Measurements from ENCODE around the gene ANKRD6. TPM values are rescaled to one million over a fixed set of nuclear protein-coding genes. Genes with fewer than 3 reads are reported as not detected.

ANKRD6 gene
- total RNA-seq, 4 donors from 2014 or later: 0.57 to 11.6 (median 3.0) TPM

DNA sequence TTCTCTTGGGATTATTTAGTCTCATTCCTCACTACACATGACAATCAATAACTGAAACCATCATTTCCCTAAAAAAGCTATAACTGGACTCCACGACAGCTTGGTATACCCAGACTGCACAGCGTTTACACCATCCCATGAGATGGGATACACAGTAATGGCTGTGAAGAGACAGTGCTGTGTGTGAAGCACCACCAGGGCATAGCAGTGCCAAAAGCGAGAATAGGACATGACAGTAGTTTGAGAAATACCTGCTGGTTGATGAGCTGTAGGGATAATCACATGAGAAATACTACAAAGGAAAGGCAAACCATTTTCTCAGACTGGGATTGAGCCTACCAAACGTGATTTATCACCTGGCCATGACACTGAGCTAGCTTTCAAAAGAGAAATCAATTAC is 228.0 kb downstream of the ANKRD6 start:
- DNase-seq: no peak
- Histone ChIP-seq H3K36me3 (peaks cover 0 to 88% (median 0%) of the 10 kb centered on the region in 3 donors), H3K9me3 (no peaks in the 10 kb centered on the region), H3K27me3 (no peaks in the 10 kb centered on the region), H3K27ac (no peak overlapping the region), H3K4me1 (no peaks in the 10 kb centered on the region), H3K4me3 (no peak overlapping the region)
- TF ChIP-seq POLR2A (IDR thresholded peaks at IDR 0.05): no peak
- TF ChIP-seq, protein P1, sequence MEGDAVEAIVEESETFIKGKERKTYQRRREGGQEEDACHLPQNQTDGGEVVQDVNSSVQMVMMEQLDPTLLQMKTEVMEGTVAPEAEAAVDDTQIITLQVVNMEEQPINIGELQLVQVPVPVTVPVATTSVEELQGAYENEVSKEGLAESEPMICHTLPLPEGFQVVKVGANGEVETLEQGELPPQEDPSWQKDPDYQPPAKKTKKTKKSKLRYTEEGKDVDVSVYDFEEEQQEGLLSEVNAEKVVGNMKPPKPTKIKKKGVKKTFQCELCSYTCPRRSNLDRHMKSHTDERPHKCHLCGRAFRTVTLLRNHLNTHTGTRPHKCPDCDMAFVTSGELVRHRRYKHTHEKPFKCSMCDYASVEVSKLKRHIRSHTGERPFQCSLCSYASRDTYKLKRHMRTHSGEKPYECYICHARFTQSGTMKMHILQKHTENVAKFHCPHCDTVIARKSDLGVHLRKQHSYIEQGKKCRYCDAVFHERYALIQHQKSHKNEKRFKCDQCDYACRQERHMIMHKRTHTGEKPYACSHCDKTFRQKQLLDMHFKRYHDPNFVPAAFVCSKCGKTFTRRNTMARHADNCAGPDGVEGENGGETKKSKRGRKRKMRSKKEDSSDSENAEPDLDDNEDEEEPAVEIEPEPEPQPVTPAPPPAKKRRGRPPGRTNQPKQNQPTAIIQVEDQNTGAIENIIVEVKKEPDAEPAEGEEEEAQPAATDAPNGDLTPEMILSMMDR (IDR thresholded peaks at IDR 0.05): no peak

DNA sequence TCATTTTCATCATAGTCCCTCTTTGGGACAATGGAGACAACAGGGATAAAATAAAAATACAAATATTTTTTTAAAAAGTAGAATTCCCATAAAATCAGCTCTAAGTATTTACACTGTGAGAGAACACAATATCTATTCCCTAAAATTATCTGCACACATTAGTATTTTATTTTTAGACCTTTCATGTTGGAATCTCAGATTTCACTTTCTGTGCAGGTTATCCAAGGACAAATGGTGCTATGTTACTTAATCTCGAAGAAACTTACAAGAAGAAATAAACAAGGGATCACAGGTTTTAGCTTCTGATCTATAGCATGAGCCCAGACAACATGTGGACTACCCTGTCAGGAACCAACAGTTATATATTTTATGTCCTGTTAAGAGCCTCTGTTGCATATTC is 228.6 kb downstream of the ANKRD6 start:
- DNase-seq: no peak
- Histone ChIP-seq H3K9me3 (no peaks in the 10 kb centered on the region), H3K4me1 (no peaks in the 10 kb centered on the region), H3K27ac (no peak overlapping the region), H3K4me3 (no peak overlapping the region), H3K36me3 (peaks cover 0 to 87% (median 0%) of the 10 kb centered on the region in 3 donors), H3K27me3 (no peaks in the 10 kb centered on the region)
- TF ChIP-seq, protein P1 (IDR thresholded peaks at IDR 0.05): no peak
- TF ChIP-seq POLR2A (IDR thresholded peaks at IDR 0.05): no peak

DNA sequence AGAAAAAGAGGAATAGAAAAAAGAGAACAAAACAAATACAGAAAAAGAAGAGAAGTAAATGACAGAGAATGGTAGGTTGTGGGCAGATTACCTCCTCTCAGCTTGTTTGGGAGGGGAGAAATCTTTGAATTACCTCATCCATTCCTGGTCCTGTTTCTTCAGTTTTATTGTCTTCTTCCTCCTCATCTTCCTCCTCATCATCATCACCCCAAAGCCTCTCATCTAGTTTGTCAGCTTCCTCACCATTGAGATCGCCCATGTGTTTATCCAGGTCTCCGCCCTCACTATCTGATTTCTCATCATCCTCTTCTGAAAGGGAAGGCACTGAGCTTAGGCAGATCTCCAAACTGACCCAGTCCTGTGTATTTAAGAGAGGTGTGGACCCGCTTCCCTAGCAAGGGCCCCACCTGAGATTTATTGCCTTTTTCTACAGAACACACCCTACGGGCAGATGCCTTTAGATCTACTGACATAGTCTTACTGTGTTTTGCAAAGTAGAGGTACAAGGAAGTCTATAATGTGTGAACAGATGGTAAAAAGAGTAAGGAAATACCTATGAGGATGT is 229.8 kb downstream of the ANKRD6 start:
- DNase-seq: no peak

DNA sequence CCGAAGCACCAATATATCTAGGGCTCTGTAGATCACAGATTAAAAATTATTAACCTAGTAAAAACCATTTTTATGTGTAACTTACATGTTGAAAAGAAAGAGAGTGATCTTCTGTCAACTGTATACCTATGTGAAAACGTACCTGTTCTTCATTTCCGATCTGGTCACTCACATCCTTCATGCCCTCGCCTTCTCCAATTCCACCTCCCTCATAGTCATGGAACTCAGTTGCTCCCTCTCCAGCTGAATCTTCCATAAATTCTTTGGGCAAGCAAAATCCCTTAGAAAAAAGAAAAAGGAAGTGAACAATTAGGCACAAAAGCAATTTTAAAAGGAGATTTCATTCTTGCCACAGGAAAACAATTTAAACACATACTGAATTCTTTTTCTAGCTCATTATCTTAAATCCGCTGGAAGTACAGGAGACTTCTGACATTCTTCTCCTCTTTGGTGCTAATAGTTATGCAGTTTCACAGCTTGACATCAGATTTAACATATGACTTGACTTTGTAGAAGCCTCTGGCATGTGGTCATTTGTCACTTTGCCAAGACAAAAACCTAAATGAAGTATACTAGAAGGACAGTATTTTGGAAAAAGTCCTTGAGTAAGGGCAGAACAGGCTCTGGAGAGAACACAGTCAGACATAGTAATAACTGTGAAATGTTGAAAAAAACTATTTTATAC is 235.1 kb downstream of the ANKRD6 start:
- no peaks in the 10 kb centered on the region for H3K4me1 ChIP-seq
- no peak for TF ChIP-seq POLR2A (IDR thresholded peaks at IDR 0.05)
- TF ChIP-seq, protein P1 (IDR thresholded peaks at IDR 0.05): no peak
- peaks cover 0 to 73% (median 5%) of the 10 kb centered on the region in 3 donors for H3K36me3 ChIP-seq
- no peak for DNase-seq
- H3K4me3 ChIP-seq: no peak overlapping the region
- no peaks in the 10 kb centered on the region for H3K9me3 ChIP-seq
- H3K27ac ChIP-seq: no peak overlapping the region
- H3K27me3 ChIP-seq: no peaks in the 10 kb centered on the region

More for the DNA sequence above, 229.8 kb downstream of the ANKRD6 start:
- Histone ChIP-seq H3K4me1 (no peaks in the 10 kb centered on the region), H3K27me3 (no peaks in the 10 kb centered on the region), H3K4me3 (no peak overlapping the region), H3K9me3 (no peaks in the 10 kb centered on the region), H3K36me3 (peaks cover 0 to 86% (median 0%) of the 10 kb centered on the region in 3 donors), H3K27ac (no peak overlapping the region)
- no peak for TF ChIP-seq POLR2A (IDR thresholded peaks at IDR 0.05)
- TF ChIP-seq, protein P1 (IDR thresholded peaks at IDR 0.05): no peak

DNA sequence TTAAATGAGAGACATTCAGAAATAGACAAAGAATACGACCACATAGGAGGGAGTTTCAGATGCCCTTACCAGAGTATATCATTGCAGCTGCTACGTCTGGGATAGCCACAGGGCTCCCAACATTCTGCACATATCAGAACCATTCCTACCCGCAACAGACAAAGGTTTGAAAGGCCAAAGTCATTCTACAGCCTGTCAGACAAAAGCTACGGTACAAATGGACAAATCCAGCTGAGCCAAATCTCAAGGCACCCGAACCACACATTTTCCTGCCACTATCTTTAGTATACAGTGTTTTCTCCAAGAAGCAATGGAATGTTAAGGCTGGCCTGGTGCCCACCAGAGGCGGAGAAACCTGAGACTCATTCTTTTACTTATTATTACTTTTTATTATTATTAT is 236.1 kb downstream of the ANKRD6 start:
- TF ChIP-seq POLR2A (IDR thresholded peaks at IDR 0.05): no peak
- TF ChIP-seq, protein P1 (IDR thresholded peaks at IDR 0.05): no peak
- Histone ChIP-seq H3K27me3 (no peaks in the 10 kb centered on the region), H3K4me3 (no peak overlapping the region), H3K27ac (no peak overlapping the region), H3K9me3 (no peaks in the 10 kb centered on the region), H3K36me3 (peaks cover 0 to 71% (median 5%) of the 10 kb centered on the region in 3 donors), H3K4me1 (no peaks in the 10 kb centered on the region)
- no peak for DNase-seq
